A549 (cell line): Measurements from ENCODE around the gene URGCP. TPM values are rescaled to one million over a fixed set of nuclear protein-coding genes. Genes with fewer than 3 reads are reported as not detected.

Experiments used
- ATAC-seq, 2 experiments: fragments of 200-7000 bp in 1 of 2; fragments of >200 bp in 1 of 2; cut with Nextera tagmentation in 1 of 2; cut with Tn5 transposase in 1 of 2; 3 replicates each; pipeline versions ENCODE4 v1.8.0 to v1.9.1; 2018 to 2020; ENCODE audit warnings: mild to moderate bottlenecking in 1 of 2, moderate library complexity in 1 of 2
- CTCF ChIA-PET: fragments of 300-600 bp; sonication (Branson Sonifier 250); formaldehyde crosslinking; extraction: SDS; loops from one replicate; lab custom pipeline; 2021; ENCODE audit warnings: antibody characterized with exemption, inconsistent platforms; lab: Yijun Ruan, JAX
- POLR2A ChIA-PET: fragments of 350-600 bp; formaldehyde crosslinking; extraction: SDS; loops from one replicate; lab custom pipeline; 2021; ENCODE audit warnings: antibody characterized with exemption, inconsistent platforms; lab: Yijun Ruan, JAX
- DNase-seq, 2 experiments: peaks; one replicate each; pipeline versions ENCODE4 v3.0.0 to v3.0.0-alpha.2; 2011 to 2016; ENCODE audit warnings: low read depth in 1 of 2, low spot score in 1 of 2
- FAIRE-seq: peaks from 2 replicates; lab custom pipeline; 2011; peaks lifted over from hg19 to GRCh38; lab: Jason Lieb, UNC
- H3K27ac ChIP-seq, 2 experiments: fragments of >200 bp; sonication (Bioruptor Twin); formaldehyde crosslinking; 3 replicates each; pipeline ENCODE4 v1.5.1; 2016 to 2017
- H3K4me1 ChIP-seq: fragments of >200 bp; sonication (Bioruptor Twin); formaldehyde crosslinking; 3 replicates; pipeline ENCODE4 v1.6.1; 2016
- H3K4me2 ChIP-seq: fragments of >200 bp; sonication (Bioruptor Twin); formaldehyde crosslinking; 3 replicates; pipeline ENCODE4 v1.6.1; 2016
- H3K4me3 ChIP-seq: fragments of >200 bp; sonication (Bioruptor Twin); formaldehyde crosslinking; 3 replicates; pipeline ENCODE4 v1.5.1; 2016
- H3K9me3 ChIP-seq: fragments of >200 bp; sonication (Bioruptor Twin); formaldehyde crosslinking; 3 replicates; pipeline ENCODE4 v1.6.1; 2016
- ATOH8 ChIP-seq: fragments of 250-450 bp; sonication (Bioruptor Pico); IDR thresholded peaks from 2 replicates; pipeline ENCODE4 v1.5.0; 2020; ENCODE audit warnings: low read depth, mild to moderate bottlenecking, moderate library complexity
- BHLHE40 ChIP-seq: IDR thresholded peaks from 2 replicates; pipeline ENCODE4 v1.6.1; 2012; ENCODE audit warnings: low read depth, low read length, inconsistent platforms
- CBX2 ChIP-seq: fragments of 200-600 bp; sonication (generic); IDR thresholded peaks from 2 replicates; pipeline ENCODE4 v1.6.1; 2016; ENCODE audit warnings: low read depth, mild to moderate bottlenecking, borderline replicate concordance
- CBX8 ChIP-seq: fragments of 200-600 bp; sonication (generic); IDR thresholded peaks from 2 replicates; pipeline ENCODE4 v1.6.1; 2016
- EHF ChIP-seq: fragments of 250-450 bp; sonication (Bioruptor Pico); IDR thresholded peaks from 2 replicates; pipeline ENCODE4 v1.5.0; 2020; ENCODE audit warnings: mild to moderate bottlenecking
- EP300 ChIP-seq, 2 experiments: fragments of >200 bp; sonication (Bioruptor Twin); formaldehyde crosslinking; IDR thresholded peaks; 2 replicates in 1 of 2; 3 replicates in 1 of 2; pipeline ENCODE4 v1.6.1; 2016 to 2017
- FOSB ChIP-seq: fragments of 250-450 bp; sonication (Bioruptor Pico); IDR thresholded peaks from 2 replicates; pipeline ENCODE4 v1.5.0; 2020; ENCODE audit warnings: mild to moderate bottlenecking, moderate library complexity
- FOXS1 ChIP-seq: fragments of 250-450 bp; sonication (Bioruptor Pico); IDR thresholded peaks from 2 replicates; pipeline ENCODE4 v1.5.0; 2020; ENCODE audit warnings: mild to moderate bottlenecking, moderate library complexity
- GATA3 ChIP-seq: IDR thresholded peaks from 2 replicates; pipeline ENCODE4 v1.6.1; 2012; ENCODE audit warnings: borderline replicate concordance
- HDAC2 ChIP-seq: fragments of 200-600 bp; sonication (generic); IDR thresholded peaks from 2 replicates; pipeline ENCODE4 v1.6.1; 2016
- HES2 ChIP-seq: fragments of >200 bp; sonication (Bioruptor Twin); formaldehyde crosslinking; IDR thresholded peaks from 2 replicates; pipeline ENCODE4 v1.6.1; 2016
- HOXA7 ChIP-seq: fragments of 250-450 bp; sonication (Bioruptor Pico); IDR thresholded peaks from 2 replicates; pipeline ENCODE4 v1.5.0; 2020; ENCODE audit warnings: mild to moderate bottlenecking, moderate library complexity
- HOXB13 ChIP-seq: fragments of 250-450 bp; sonication (Bioruptor Pico); IDR thresholded peaks from 2 replicates; pipeline ENCODE4 v1.5.0; 2020; ENCODE audit warnings: low read depth, mild to moderate bottlenecking, moderate library complexity
- JUN ChIP-seq, 2 experiments: fragments of >200 bp; sonication (Bioruptor Twin); formaldehyde crosslinking; IDR thresholded peaks; 2 replicates in 1 of 2; 3 replicates in 1 of 2; pipeline ENCODE4 v1.6.1; 2016 to 2017
- KDM1A ChIP-seq: fragments of 200-600 bp; sonication (generic); IDR thresholded peaks from 2 replicates; pipeline ENCODE4 v1.6.1; 2016; ENCODE audit warnings: low read depth, mild to moderate bottlenecking
- NFE2L2 ChIP-seq: fragments of 150-350 bp; conservative IDR thresholded peaks from 2 replicates; pipeline ENCODE4 v1.6.1; 2014; ENCODE audit warnings: low read length
- NPAS2 ChIP-seq: fragments of 250-450 bp; sonication (Bioruptor Pico); IDR thresholded peaks from 2 replicates; pipeline ENCODE4 v1.8.0; 2022; ENCODE audit warnings: mild to moderate bottlenecking, moderate library complexity, borderline replicate concordance
- PHF8 ChIP-seq: fragments of 200-600 bp; sonication (generic); IDR thresholded peaks from 2 replicates; pipeline ENCODE4 v1.6.1; 2016; ENCODE audit warnings: low read depth, mild to moderate bottlenecking, antibody characterized with exemption, moderate library complexity, borderline replicate concordance
- RARB ChIP-seq: fragments of 250-450 bp; sonication (Bioruptor Pico); IDR thresholded peaks from 2 replicates; pipeline ENCODE4 v1.8.0; 2021; ENCODE audit warnings: mild to moderate bottlenecking, moderate library complexity
- RCOR1 ChIP-seq: fragments of 150-350 bp; IDR thresholded peaks from 2 replicates; pipeline ENCODE4 v1.6.1; 2014; ENCODE audit warnings: antibody characterized with exemption, low read length, low read depth
- SMC3 ChIP-seq: fragments of >200 bp; sonication (Bioruptor Twin); formaldehyde crosslinking; IDR thresholded peaks from 3 replicates; pipeline ENCODE4 v1.6.1; 2018; ENCODE audit warnings: inconsistent platforms
- SREBF2 ChIP-seq: fragments of 450-650 bp; IDR thresholded peaks from 2 replicates; pipeline ENCODE4 v1.6.1; 2014; ENCODE audit warnings: mild to moderate bottlenecking, moderate library complexity
- TP53 ChIP-seq: fragments of 250-450 bp; sonication (Bioruptor Pico); IDR thresholded peaks from 2 replicates; pipeline ENCODE4 v1.5.0; 2021; ENCODE audit warnings: mild to moderate bottlenecking, moderate library complexity
- WGBS: methylation state at CpG from one replicate; pipeline ENCODE4 v1.1.6; 2017; ENCODE audit errors: missing lambda C conversion rate; 5-methylcytosine and 5-hydroxymethylcytosine counted together
- polyA plus RNA-seq, 4 experiments: library from polyadenylated mRNA; depleted of rRNA in 3 of 4; stranded (reverse); fragments of >200 nt; fragmentation: RNase III in 1 of 4; extraction: RNeasy Plus Mini Kit Qiagen cat#74134 plus additional on column Dnase treatment in 1 of 4; gene quantifications; 2 replicates in 3 of 4; 3 replicates in 1 of 4; pipeline ENCODE4 v1.2.3, GENCODE V29; 2011 to 2017
- TF ChIP-seq, protein P1 (sequence below): fragments of 250-450 bp; sonication (Bioruptor Pico); IDR thresholded peaks from 2 replicates; pipeline ENCODE4 v1.5.0; 2021; ENCODE audit warnings: mild to moderate bottlenecking, moderate library complexity, borderline replicate concordance
- TF ChIP-seq, protein P2 (sequence below): fragments of 200-600 bp; sonication (generic); IDR thresholded peaks from 2 replicates; pipeline ENCODE4 v1.6.1; 2016; ENCODE audit warnings: antibody characterized with exemption, mild to moderate bottlenecking, moderate library complexity

URGCP gene
- polyA plus RNA-seq, 2 of the 4 experiments (the other 2 are of a cell fraction): 19.7 to 20.2 TPM

DNA sequence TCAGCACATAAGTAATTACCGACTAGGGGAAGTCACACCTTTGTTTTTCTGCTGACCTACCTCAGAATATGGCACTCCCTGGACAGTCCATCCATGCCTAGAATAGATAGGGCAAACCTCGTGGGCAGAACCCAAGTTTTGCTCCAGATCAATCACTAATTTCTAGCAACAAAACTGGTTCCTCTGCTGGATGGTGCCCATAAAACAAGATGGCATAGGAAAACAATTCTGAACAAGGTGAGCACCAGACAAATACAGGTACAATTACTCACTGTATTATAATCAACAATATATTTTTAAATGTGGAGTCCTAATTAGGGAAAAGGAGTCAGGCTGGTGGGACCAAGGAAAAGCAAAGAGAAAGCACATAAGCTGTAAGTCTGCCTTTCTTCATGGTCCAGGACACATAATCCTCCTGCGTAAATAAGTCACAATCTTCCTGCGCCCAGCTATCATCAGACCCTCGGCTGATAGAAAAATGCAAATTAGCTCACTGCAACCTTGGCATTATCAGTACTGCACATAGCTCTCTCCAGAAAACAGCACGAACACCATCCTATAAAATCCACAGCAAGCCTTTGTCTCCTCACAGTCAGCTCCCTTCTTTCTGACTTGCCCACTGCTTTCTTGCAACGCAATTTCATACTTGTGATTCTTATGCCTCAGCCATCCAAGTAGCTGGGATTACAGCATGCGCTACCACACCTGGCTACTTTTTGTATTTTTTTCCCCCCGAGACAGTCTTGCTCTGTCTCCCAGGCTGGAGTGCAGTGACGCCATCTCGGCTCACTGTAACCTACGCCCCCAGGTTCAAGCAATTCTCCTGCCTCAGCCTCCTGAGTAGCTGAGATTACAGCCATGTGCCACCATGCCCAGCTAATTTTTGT is 15.1 kb downstream of the URGCP start:
- CTCF ChIA-PET: interaction anchor here (0.9 to 1.5 kb wide), 6 partner anchors 10 to 52 kb away, joined by 3 to 4 read pairs (median 3); no protein-coding TSS in a partner anchor
- H3K4me2 ChIP-seq: no peak overlapping the region
- no peaks in the 10 kb centered on the region for H3K4me1 ChIP-seq
- no peaks in the 10 kb centered on the region for H3K9me3 ChIP-seq
- ATAC-seq: no peak
- no peak overlapping the region for H3K27ac ChIP-seq
- TF ChIP-seq GATA3: no peak
- TF ChIP-seq, all 56 proteins: peak for 0
- DNase-seq: no peak
- WGBS: 92% methylated on average over 12 of the region's 12 CpGs
- POLR2A ChIA-PET: no interaction called here
- H3K4me3 ChIP-seq: no peak overlapping the region
- FAIRE-seq: no peak

- H3K4me3 ChIP-seq: no peak overlapping the region
- WGBS: 98% methylated on average over 6 of the region's 6 CpGs
- H3K9me3 ChIP-seq: no peaks in the 10 kb centered on the region
- no peak overlapping the region for H3K27ac ChIP-seq
- FAIRE-seq: no peak
- POLR2A ChIA-PET: no interaction called here
- CTCF ChIA-PET: interaction anchor here (0.9 to 1.5 kb wide), 5 partner anchors 9 to 14 kb away, joined by 3 read pairs; no protein-coding TSS in a partner anchor
- no peak overlapping the region for H3K4me2 ChIP-seq
- H3K4me1 ChIP-seq: no peaks in the 10 kb centered on the region
- ATAC-seq: no peak
- TF ChIP-seq CBX8 (no peak), PHF8 (no peak), HOXB13 (no peak), FOXS1 (CRISPR knock-in tag) (no peak), HOXA7 (CRISPR knock-in tag) (no peak), KDM1A (no peak), EHF (CRISPR knock-in tag) (no peak), BHLHE40 (no peak), SREBF2 (no peak)
- no peak for DNase-seq
Measured at GRCh38 chr7:43890468-43890867, 15.9 kb downstream of the URGCP start.

- Histone ChIP-seq H3K4me3 (no peak overlapping the region), H3K27ac (no peak overlapping the region)
- no peak for FAIRE-seq
Measured at GRCh38 chr7:43888993-43889945, 17.1 kb downstream of the URGCP start.

More at GRCh38 chr7:43888993-43889945, 17.1 kb downstream of the URGCP start:
- ChIA-PET POLR2A (no interaction called here), CTCF (no interaction called here)
- WGBS: 92% methylated on average over 7 of the region's 7 CpGs
- no peak for TF ChIP-seq SMC3
- TF ChIP-seq HOXA7 (CRISPR knock-in tag): no peak
- no peak for TF ChIP-seq JUN (IDR thresholded peaks at IDR 0.05)
- no peak for TF ChIP-seq ATOH8 (CRISPR knock-in tag)
- TF ChIP-seq HDAC2: no peak
- TF ChIP-seq NPAS2 (CRISPR knock-in tag): no peak
- no peak for TF ChIP-seq NFE2L2
- TF ChIP-seq TP53 (CRISPR knock-in tag): no peak
- no peak for TF ChIP-seq RCOR1
- TF ChIP-seq SREBF2: no peak
- no peak for TF ChIP-seq EP300 (IDR thresholded peaks at IDR 0.05)
- TF ChIP-seq FOSB (CRISPR knock-in tag): no peak
- TF ChIP-seq, protein P1, sequence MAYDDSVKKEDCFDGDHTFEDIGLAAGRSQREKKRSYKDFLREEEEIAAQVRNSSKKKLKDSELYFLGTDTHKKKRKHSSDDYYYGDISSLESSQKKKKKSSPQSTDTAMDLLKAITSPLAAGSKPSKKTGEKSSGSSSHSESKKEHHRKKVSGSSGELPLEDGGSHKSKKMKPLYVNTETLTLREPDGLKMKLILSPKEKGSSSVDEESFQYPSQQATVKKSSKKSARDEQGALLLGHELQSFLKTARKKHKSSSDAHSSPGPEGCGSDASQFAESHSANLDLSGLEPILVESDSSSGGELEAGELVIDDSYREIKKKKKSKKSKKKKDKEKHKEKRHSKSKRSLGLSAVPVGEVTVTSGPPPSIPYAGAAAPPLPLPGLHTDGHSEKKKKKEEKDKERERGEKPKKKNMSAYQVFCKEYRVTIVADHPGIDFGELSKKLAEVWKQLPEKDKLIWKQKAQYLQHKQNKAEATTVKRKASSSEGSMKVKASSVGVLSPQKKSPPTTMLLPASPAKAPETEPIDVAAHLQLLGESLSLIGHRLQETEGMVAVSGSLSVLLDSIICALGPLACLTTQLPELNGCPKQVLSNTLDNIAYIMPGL (CRISPR knock-in tag): no peak
- TF ChIP-seq RARB (CRISPR knock-in tag): no peak
- TF ChIP-seq, protein P2, sequence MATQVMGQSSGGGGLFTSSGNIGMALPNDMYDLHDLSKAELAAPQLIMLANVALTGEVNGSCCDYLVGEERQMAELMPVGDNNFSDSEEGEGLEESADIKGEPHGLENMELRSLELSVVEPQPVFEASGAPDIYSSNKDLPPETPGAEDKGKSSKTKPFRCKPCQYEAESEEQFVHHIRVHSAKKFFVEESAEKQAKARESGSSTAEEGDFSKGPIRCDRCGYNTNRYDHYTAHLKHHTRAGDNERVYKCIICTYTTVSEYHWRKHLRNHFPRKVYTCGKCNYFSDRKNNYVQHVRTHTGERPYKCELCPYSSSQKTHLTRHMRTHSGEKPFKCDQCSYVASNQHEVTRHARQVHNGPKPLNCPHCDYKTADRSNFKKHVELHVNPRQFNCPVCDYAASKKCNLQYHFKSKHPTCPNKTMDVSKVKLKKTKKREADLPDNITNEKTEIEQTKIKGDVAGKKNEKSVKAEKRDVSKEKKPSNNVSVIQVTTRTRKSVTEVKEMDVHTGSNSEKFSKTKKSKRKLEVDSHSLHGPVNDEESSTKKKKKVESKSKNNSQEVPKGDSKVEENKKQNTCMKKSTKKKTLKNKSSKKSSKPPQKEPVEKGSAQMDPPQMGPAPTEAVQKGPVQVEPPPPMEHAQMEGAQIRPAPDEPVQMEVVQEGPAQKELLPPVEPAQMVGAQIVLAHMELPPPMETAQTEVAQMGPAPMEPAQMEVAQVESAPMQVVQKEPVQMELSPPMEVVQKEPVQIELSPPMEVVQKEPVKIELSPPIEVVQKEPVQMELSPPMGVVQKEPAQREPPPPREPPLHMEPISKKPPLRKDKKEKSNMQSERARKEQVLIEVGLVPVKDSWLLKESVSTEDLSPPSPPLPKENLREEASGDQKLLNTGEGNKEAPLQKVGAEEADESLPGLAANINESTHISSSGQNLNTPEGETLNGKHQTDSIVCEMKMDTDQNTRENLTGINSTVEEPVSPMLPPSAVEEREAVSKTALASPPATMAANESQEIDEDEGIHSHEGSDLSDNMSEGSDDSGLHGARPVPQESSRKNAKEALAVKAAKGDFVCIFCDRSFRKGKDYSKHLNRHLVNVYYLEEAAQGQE: no peak
- no peak for TF ChIP-seq CBX2
- no peak for TF ChIP-seq BHLHE40
- TF ChIP-seq HES2: no peak
- no peaks in the 10 kb centered on the region for H3K9me3 ChIP-seq
- no peaks in the 10 kb centered on the region for H3K4me1 ChIP-seq
- DNase-seq (no peak), ATAC-seq (no peak)
- no peak overlapping the region for H3K4me2 ChIP-seq
